Uterus (tissue), 4 donors: ENCODE measurements around the gene KCTD1. TPM values are rescaled to one million over a fixed set of nuclear protein-coding genes. Genes with fewer than 3 reads are reported as not detected.
"Not testable (repeated sequence)": the region's sequence is repeated elsewhere in the genome, so short reads cannot be mapped to it uniquely, and the experiment has no call there.

Experiments
- DNase-seq, 2 donors: peaks; one replicate each; pipeline ENCODE4 v3.0.0-alpha.2; 2019 to 2020
- H3K27ac ChIP-seq, 2 donors: fragments of 200-600 bp; sonication (generic); 1 replicate in 1 of 2; 2 replicates in 1 of 2; pipeline ENCODE4 v1.5.1; 2016 to 2018
- H3K27me3 ChIP-seq, 2 donors: fragments of 200-600 bp; sonication (generic); one replicate each; pipeline ENCODE4 v1.5.1; 2018 to 2019; ENCODE audit warnings: control low read depth in 1 of 2
- H3K36me3 ChIP-seq, 2 donors: fragments of 200-600 bp; sonication (generic); one replicate each; pipeline ENCODE4 v1.5.1; 2019; ENCODE audit warnings: control low read depth in 1 of 2
- H3K4me1 ChIP-seq, 2 donors: fragments of 200-600 bp; sonication (generic); one replicate each; pipeline ENCODE4 v1.5.1; 2018 to 2019; ENCODE audit warnings: control low read depth in 1 of 2
- H3K4me3 ChIP-seq, 2 donors: fragments of 200-600 bp; sonication (generic); 1 replicate in 1 of 2; 2 replicates in 1 of 2; pipeline ENCODE4 v1.5.1; 2018 to 2019; ENCODE audit warnings: mild to moderate bottlenecking in 1 of 2
- H3K9me3 ChIP-seq, 2 donors: fragments of 200-600 bp; sonication (generic); one replicate each; pipeline ENCODE4 v1.5.1; 2019; ENCODE audit warnings: control low read depth in 1 of 2
- CTCF ChIP-seq, 4 experiments: fragments of 200-600 bp in 2 of 4; fragments of 450-650 bp in 2 of 4; sonication (generic) in 2 of 4; IDR thresholded peaks; one replicate each; pipeline ENCODE4 v1.5.1; 2016 to 2019; ENCODE audit warnings: antibody characterized with exemption in 4 of 4, mild to moderate bottlenecking in 2 of 4, moderate library complexity in 1 of 4
- POLR2A ChIP-seq, 2 donors: fragments of 450-650 bp; IDR thresholded peaks; one replicate each; pipeline ENCODE4 v1.6.1; 2016; ENCODE audit warnings: antibody characterized with exemption in 2 of 2, mild to moderate bottlenecking in 1 of 2, moderate library complexity in 1 of 2
- intact Hi-C: fragments of 100-400 bp; cut with DNase I; formaldehyde crosslinking; loops from one replicate; pipeline ENCODE4 v1.15.1; 2023; ENCODE audit warnings: low total_unique reads
- total RNA-seq, 4 donors: library from RNA; depleted of rRNA in 3 of 4; stranded (reverse); fragments of >200 nt in 3 of 4; gene quantifications; one replicate each; pipeline versions ENCODE4 v1.1.0 to v1.2.4, GENCODE V29; 2014 to 2023
- donor health status: DM: yes; HTN: yes; CAD: no.

KCTD1 gene
- total RNA-seq, 4 donors from 2014 or later = 1.2 to 41.3 (median 11.7) TPM

- Histone ChIP-seq H3K27me3 (no peaks in the 10 kb centered on the region), H3K4me3 (no peak overlapping the region), H3K27ac (no peak overlapping the region), H3K9me3 (no peaks in the 10 kb centered on the region), H3K4me1 (no peaks in the 10 kb centered on the region), H3K36me3 (no peaks in the 10 kb centered on the region)
- no peak for DNase-seq
- TF ChIP-seq POLR2A (IDR thresholded peaks at IDR 0.05) = no peak
- TF ChIP-seq CTCF (IDR thresholded peaks at IDR 0.05) = no peak
- intact Hi-C loops = loop anchor here (10.0 kb wide), 1 partner anchor 77 kb away; no protein-coding TSS in a partner anchor
Measured at GRCh38 chr18:26442126-26442525, 106.2 kb downstream of the KCTD1 start.

- no peak for TF ChIP-seq POLR2A (IDR thresholded peaks at IDR 0.05)
- no peak for TF ChIP-seq CTCF (IDR thresholded peaks at IDR 0.05)
- no peaks in the 10 kb centered on the region for H3K4me1 ChIP-seq
- intact Hi-C loops = loop anchor here (10.0 kb wide), 1 partner anchor 76 kb away; no protein-coding TSS in a partner anchor
- DNase-seq = no peak
- no peaks in the 10 kb centered on the region for H3K27me3 ChIP-seq
- no peaks in the 10 kb centered on the region for H3K36me3 ChIP-seq
- H3K4me3 ChIP-seq = no peak overlapping the region
- no peaks in the 10 kb centered on the region for H3K9me3 ChIP-seq
- no peak overlapping the region for H3K27ac ChIP-seq
Measured at GRCh38 chr18:26440644-26441043, 107.7 kb downstream of the KCTD1 start.

DNA sequence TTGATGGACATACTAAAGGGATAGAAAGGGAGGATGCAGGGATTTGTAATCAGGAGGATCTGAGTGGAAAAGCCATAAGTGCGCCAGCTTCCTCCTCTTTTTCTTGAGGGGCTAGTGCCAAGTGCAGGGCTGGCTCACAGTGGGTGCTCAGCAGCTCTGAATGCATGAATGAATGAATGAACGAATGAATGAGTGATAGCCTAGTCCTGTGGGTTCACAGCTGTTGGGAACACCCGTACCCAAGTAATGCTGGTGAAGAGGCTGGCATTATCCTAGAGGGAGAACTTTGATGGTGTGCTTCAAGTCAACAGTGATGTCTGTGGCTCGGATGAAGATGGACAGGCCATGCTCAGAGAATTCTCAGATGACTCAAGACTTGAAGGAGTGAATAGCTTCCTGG, 108.8 kb downstream of the KCTD1 start:
- intact Hi-C loops = no loop called here
- Histone ChIP-seq H3K4me3 (no peak overlapping the region), H3K4me1 (no peaks in the 10 kb centered on the region), H3K27me3 (no peaks in the 10 kb centered on the region), H3K9me3 (no peaks in the 10 kb centered on the region), H3K36me3 (no peaks in the 10 kb centered on the region), H3K27ac (no peak overlapping the region)
- no peak for DNase-seq
- no peak for TF ChIP-seq CTCF (IDR thresholded peaks at IDR 0.05)
- TF ChIP-seq POLR2A (IDR thresholded peaks at IDR 0.05) = no peak

GRCh38 chr18:26438980-26439379, 109.4 kb downstream of the KCTD1 start:
- TF ChIP-seq CTCF (IDR thresholded peaks at IDR 0.05) = no peak
- TF ChIP-seq POLR2A (IDR thresholded peaks at IDR 0.05) = no peak
- Histone ChIP-seq H3K27ac (no peak overlapping the region), H3K4me1 (no peaks in the 10 kb centered on the region), H3K9me3 (no peaks in the 10 kb centered on the region), H3K27me3 (no peaks in the 10 kb centered on the region), H3K36me3 (no peaks in the 10 kb centered on the region), H3K4me3 (no peak overlapping the region)
- no peak for DNase-seq
- intact Hi-C loops = no loop called here

DNA sequence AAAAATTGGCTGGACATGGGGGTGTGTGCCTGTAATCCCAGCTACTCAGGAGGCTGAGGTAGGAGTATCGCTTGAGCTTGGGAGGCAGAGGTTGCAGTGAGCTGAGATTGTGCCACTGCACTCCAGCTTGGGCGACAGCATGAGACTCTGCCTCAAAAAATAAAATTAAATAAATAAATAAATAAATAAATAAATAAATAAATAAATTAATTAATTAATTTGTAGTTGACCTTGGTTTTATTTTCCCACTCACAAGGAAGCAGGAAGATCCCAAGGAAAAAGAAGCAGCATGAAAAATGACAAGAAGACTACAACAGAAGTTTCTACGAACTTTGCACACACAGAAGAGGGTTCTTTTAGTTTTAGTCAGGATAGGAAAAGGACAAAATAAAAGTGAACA, 110.7 kb downstream of the KCTD1 start:
- DNase-seq, H3K27ac ChIP-seq, H3K4me1 ChIP-seq, H3K9me3 ChIP-seq, H3K4me3 ChIP-seq, H3K27me3 ChIP-seq, H3K36me3 ChIP-seq, intact Hi-C loops: not testable (repeated sequence)
